ENCODE results near the gene CERS2. TPM values are rescaled to one million over a fixed set of nuclear protein-coding genes. Genes with fewer than 3 reads are reported as not detected.

Gene CERS2
- total and polyA plus RNA-seq, 10 of the 15 experiments (the other 5 are each of a cell fraction or from before 2014, with no cell fraction given) = 9.2 to 87.9 (median 50.8) TPM

Small RNA genes lying within 50 kb of the gene (small RNA-seq; reads per million reads assigned to genes)
- gene RNU6-884P = not detected

Other genes with a start within 250 kb of the CERS2 start
Only the 7 nearest of the 20 such genes appear.
- 30.0 and 36.5 TPM in 2 replicates for gene SETDB1, start 48.5 kb downstream of the CERS2 start, total RNA-seq (2014; rRNA removed)
- gene SETDB1, start 48.5 kb downstream of the CERS2 start, total RNA-seq (2014; rRNA removed; fragmentation: Illumina TruSeq; extraction: Trizol) = 36.1 and 36.3 TPM in 2 replicates
- gene SETDB1, start 48.5 kb downstream of the CERS2 start, total RNA-seq (2021) = 38.7 and 42.6 TPM in 2 replicates
- 56.7 and 58.4 TPM in 2 replicates for gene SETDB1, start 48.5 kb downstream of the CERS2 start, polyA plus RNA-seq (2011; rRNA removed)
- gene SETDB1, start 48.5 kb downstream of the CERS2 start, polyA plus RNA-seq (2014; fragmentation: Illumina TruSeq; extraction: Trizol) = 44.3 and 46.4 TPM in 2 replicates
- gene SETDB1, start 48.5 kb downstream of the CERS2 start, polyA plus RNA-seq (2014; fragmentation: Nextera tagmentation; extraction: Ambion mirVana) = 10 to 100 TPM; 14.5 to 14.7 TPM
- gene SETDB1, start 48.5 kb downstream of the CERS2 start, polyA plus RNA-seq (2014; rRNA removed) = 30.8 and 35.2 TPM in 2 replicates
- gene SETDB1, start 48.5 kb downstream of the CERS2 start, polyA plus RNA-seq (2016; fragmentation: Nextera tagmentation; extraction: Ambion mirVana) = 10 to 100 TPM; 14.3 to 14.5 TPM
- not detected in 2 replicates for gene ANXA9, start 7.5 kb upstream of the CERS2 start, total RNA-seq (2014; rRNA removed)
- 0.09 TPM in 1 of 2 replicates, not detected in the other for gene ANXA9, start 7.5 kb upstream of the CERS2 start, total RNA-seq (2014; rRNA removed; fragmentation: Illumina TruSeq; extraction: Trizol)
- gene ANXA9, start 7.5 kb upstream of the CERS2 start, total RNA-seq (2021) = not detected in 2 replicates
- gene ANXA9, start 7.5 kb upstream of the CERS2 start, polyA plus RNA-seq (2011; rRNA removed) = 0.37 and 0.43 TPM in 2 replicates
- gene ANXA9, start 7.5 kb upstream of the CERS2 start, polyA plus RNA-seq (2014; fragmentation: Illumina TruSeq; extraction: Trizol) = 0.04 TPM in 1 of 2 replicates, not detected in the other
- under 1 TPM in 1 of 2 experiments, not detected in 1; 0.11 TPM for gene ANXA9, start 7.5 kb upstream of the CERS2 start, polyA plus RNA-seq (2014; fragmentation: Nextera tagmentation; extraction: Ambion mirVana)
- gene ANXA9, start 7.5 kb upstream of the CERS2 start, polyA plus RNA-seq (2014; rRNA removed) = 0.08 TPM in 1 of 2 replicates, not detected in the other
- gene ANXA9, start 7.5 kb upstream of the CERS2 start, polyA plus RNA-seq (2016; fragmentation: Nextera tagmentation; extraction: Ambion mirVana) = under 1 TPM; 0.25 to 0.28 TPM
- 7.5 and 8.8 TPM in 2 replicates for gene MINDY1, start 32.1 kb upstream of the CERS2 start, total RNA-seq (2014; rRNA removed)
- gene MINDY1, start 32.1 kb upstream of the CERS2 start, total RNA-seq (2014; rRNA removed; fragmentation: Illumina TruSeq; extraction: Trizol) = 4.4 and 4.9 TPM in 2 replicates
- 7.1 and 7.5 TPM in 2 replicates for gene MINDY1, start 32.1 kb upstream of the CERS2 start, total RNA-seq (2021)
- 0.89 and 1.9 TPM in 2 replicates for gene MINDY1, start 32.1 kb upstream of the CERS2 start, polyA plus RNA-seq (2011; rRNA removed)
- 6.1 and 6.5 TPM in 2 replicates for gene MINDY1, start 32.1 kb upstream of the CERS2 start, polyA plus RNA-seq (2014; fragmentation: Illumina TruSeq; extraction: Trizol)
- gene MINDY1, start 32.1 kb upstream of the CERS2 start, polyA plus RNA-seq (2014; fragmentation: Nextera tagmentation; extraction: Ambion mirVana) = under 1 TPM; 0.48 to 0.49 TPM
- gene MINDY1, start 32.1 kb upstream of the CERS2 start, polyA plus RNA-seq (2014; rRNA removed) = 6.4 and 7.7 TPM in 2 replicates
- gene MINDY1, start 32.1 kb upstream of the CERS2 start, polyA plus RNA-seq (2016; fragmentation: Nextera tagmentation; extraction: Ambion mirVana) = 1 to 10 TPM; 3.4 to 5.1 TPM
- 9.5 and 9.9 TPM in 2 replicates for gene PRUNE1, start 33.6 kb upstream of the CERS2 start, total RNA-seq (2014; rRNA removed)
- 8.8 and 9.7 TPM in 2 replicates for gene PRUNE1, start 33.6 kb upstream of the CERS2 start, total RNA-seq (2014; rRNA removed; fragmentation: Illumina TruSeq; extraction: Trizol)
- gene PRUNE1, start 33.6 kb upstream of the CERS2 start, total RNA-seq (2021) = 10.9 and 11.8 TPM in 2 replicates
- gene PRUNE1, start 33.6 kb upstream of the CERS2 start, polyA plus RNA-seq (2011; rRNA removed) = 20.2 and 24.5 TPM in 2 replicates
- 15.5 and 16.3 TPM in 2 replicates for gene PRUNE1, start 33.6 kb upstream of the CERS2 start, polyA plus RNA-seq (2014; fragmentation: Illumina TruSeq; extraction: Trizol)
- gene PRUNE1, start 33.6 kb upstream of the CERS2 start, polyA plus RNA-seq (2014; fragmentation: Nextera tagmentation; extraction: Ambion mirVana) = 1 to 10 TPM; 4.7 to 7.6 TPM
- 10.2 and 14.9 TPM in 2 replicates for gene PRUNE1, start 33.6 kb upstream of the CERS2 start, polyA plus RNA-seq (2014; rRNA removed)
- 10 to 100 TPM; 14.0 to 14.2 TPM for gene PRUNE1, start 33.6 kb upstream of the CERS2 start, polyA plus RNA-seq (2016; fragmentation: Nextera tagmentation; extraction: Ambion mirVana)
- 0.17 and 0.27 TPM in 2 replicates for gene BNIPL, start 61.8 kb upstream of the CERS2 start, total RNA-seq (2014; rRNA removed)
- gene BNIPL, start 61.8 kb upstream of the CERS2 start, total RNA-seq (2014; rRNA removed; fragmentation: Illumina TruSeq; extraction: Trizol) = 0.18 TPM in 2 replicates
- 0.11 and 0.33 TPM in 2 replicates for gene BNIPL, start 61.8 kb upstream of the CERS2 start, total RNA-seq (2021)
- gene BNIPL, start 61.8 kb upstream of the CERS2 start, polyA plus RNA-seq (2011; rRNA removed) = 0.49 and 0.99 TPM in 2 replicates
- gene BNIPL, start 61.8 kb upstream of the CERS2 start, polyA plus RNA-seq (2014; fragmentation: Illumina TruSeq; extraction: Trizol) = 0.12 TPM in 1 of 2 replicates, not detected in the other
- under 1 TPM; 0.05 TPM for gene BNIPL, start 61.8 kb upstream of the CERS2 start, polyA plus RNA-seq (2014; fragmentation: Nextera tagmentation; extraction: Ambion mirVana)
- gene BNIPL, start 61.8 kb upstream of the CERS2 start, polyA plus RNA-seq (2014; rRNA removed) = 1.0 and 1.1 TPM in 2 replicates
- gene BNIPL, start 61.8 kb upstream of the CERS2 start, polyA plus RNA-seq (2016; fragmentation: Nextera tagmentation; extraction: Ambion mirVana) = under 1 TPM; 0.09 to 0.16 TPM
- gene C1orf56, start 72.9 kb upstream of the CERS2 start, total RNA-seq (2014; rRNA removed) = 1.3 and 1.5 TPM in 2 replicates
- 0.67 and 1.2 TPM in 2 replicates for gene C1orf56, start 72.9 kb upstream of the CERS2 start, total RNA-seq (2014; rRNA removed; fragmentation: Illumina TruSeq; extraction: Trizol)
- gene C1orf56, start 72.9 kb upstream of the CERS2 start, total RNA-seq (2021) = 1.5 and 1.6 TPM in 2 replicates
- 0.22 and 0.24 TPM in 2 replicates for gene C1orf56, start 72.9 kb upstream of the CERS2 start, polyA plus RNA-seq (2011; rRNA removed)
- gene C1orf56, start 72.9 kb upstream of the CERS2 start, polyA plus RNA-seq (2014; fragmentation: Illumina TruSeq; extraction: Trizol) = 0.29 and 1.6 TPM in 2 replicates
- 1 to 10 TPM; 5.5 to 8.4 TPM for gene C1orf56, start 72.9 kb upstream of the CERS2 start, polyA plus RNA-seq (2014; fragmentation: Nextera tagmentation; extraction: Ambion mirVana)
- 1.1 and 1.6 TPM in 2 replicates for gene C1orf56, start 72.9 kb upstream of the CERS2 start, polyA plus RNA-seq (2014; rRNA removed)
- 10 to 100 TPM; 12.8 to 15.5 TPM for gene C1orf56, start 72.9 kb upstream of the CERS2 start, polyA plus RNA-seq (2016; fragmentation: Nextera tagmentation; extraction: Ambion mirVana)
- gene CDC42SE1, start 84.8 kb upstream of the CERS2 start, total RNA-seq (2014; rRNA removed) = 75.6 and 97.3 TPM in 2 replicates
- 81.3 and 81.6 TPM in 2 replicates for gene CDC42SE1, start 84.8 kb upstream of the CERS2 start, total RNA-seq (2014; rRNA removed; fragmentation: Illumina TruSeq; extraction: Trizol)
- 94.2 and 94.9 TPM in 2 replicates for gene CDC42SE1, start 84.8 kb upstream of the CERS2 start, total RNA-seq (2021)
- gene CDC42SE1, start 84.8 kb upstream of the CERS2 start, polyA plus RNA-seq (2011; rRNA removed) = 103 and 112 TPM in 2 replicates
- 104 and 122 TPM in 2 replicates for gene CDC42SE1, start 84.8 kb upstream of the CERS2 start, polyA plus RNA-seq (2014; fragmentation: Illumina TruSeq; extraction: Trizol)
- 10 to 100 TPM; 36.9 to 38.0 TPM for gene CDC42SE1, start 84.8 kb upstream of the CERS2 start, polyA plus RNA-seq (2014; fragmentation: Nextera tagmentation; extraction: Ambion mirVana)
- gene CDC42SE1, start 84.8 kb upstream of the CERS2 start, polyA plus RNA-seq (2014; rRNA removed) = 68.1 and 72.9 TPM in 2 replicates
- 10 to 100 TPM; 35.7 to 40.6 TPM for gene CDC42SE1, start 84.8 kb upstream of the CERS2 start, polyA plus RNA-seq (2016; fragmentation: Nextera tagmentation; extraction: Ambion mirVana)

Measured in GM12878 (cell line).